GM11168 (cell line): Measurements from ENCODE around the gene LMAN2.
"Not testable (repeated sequence)": the region's sequence is repeated elsewhere in the genome, so short reads cannot be mapped to it uniquely, and the experiment has no call there.

Experiments used
- in situ Hi-C: fragments of 300-500 bp; cut with MboI; formaldehyde crosslinking; loops from one replicate; pipeline ENCODE4 v1.12.0; 2022; ENCODE audit warnings: low sequenced_read_pairs; ENCODE audit not compliant: unreplicated experiment

The LMAN2 gene

DNA sequence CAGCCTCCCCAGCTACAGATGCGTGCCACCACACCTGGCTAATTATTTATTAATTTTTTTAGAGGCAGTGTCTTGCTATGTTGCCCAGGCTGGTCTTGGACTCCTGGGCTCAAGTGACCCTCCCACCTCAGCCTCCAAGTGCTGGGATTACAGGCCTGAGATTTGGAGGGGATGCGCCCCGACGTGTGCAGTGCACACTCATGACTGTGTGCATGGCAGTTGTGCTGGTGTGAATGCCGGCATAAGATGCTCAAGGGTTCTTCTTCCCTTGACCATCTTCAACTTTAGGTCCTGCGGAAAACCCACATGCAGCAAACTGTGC lies 29.3 kb upstream of the LMAN2 start:
- in situ Hi-C loops, result loop anchor here (5.0 kb wide), 1 partner anchor 63 kb away; no protein-coding TSS in a partner anchor

DNA sequence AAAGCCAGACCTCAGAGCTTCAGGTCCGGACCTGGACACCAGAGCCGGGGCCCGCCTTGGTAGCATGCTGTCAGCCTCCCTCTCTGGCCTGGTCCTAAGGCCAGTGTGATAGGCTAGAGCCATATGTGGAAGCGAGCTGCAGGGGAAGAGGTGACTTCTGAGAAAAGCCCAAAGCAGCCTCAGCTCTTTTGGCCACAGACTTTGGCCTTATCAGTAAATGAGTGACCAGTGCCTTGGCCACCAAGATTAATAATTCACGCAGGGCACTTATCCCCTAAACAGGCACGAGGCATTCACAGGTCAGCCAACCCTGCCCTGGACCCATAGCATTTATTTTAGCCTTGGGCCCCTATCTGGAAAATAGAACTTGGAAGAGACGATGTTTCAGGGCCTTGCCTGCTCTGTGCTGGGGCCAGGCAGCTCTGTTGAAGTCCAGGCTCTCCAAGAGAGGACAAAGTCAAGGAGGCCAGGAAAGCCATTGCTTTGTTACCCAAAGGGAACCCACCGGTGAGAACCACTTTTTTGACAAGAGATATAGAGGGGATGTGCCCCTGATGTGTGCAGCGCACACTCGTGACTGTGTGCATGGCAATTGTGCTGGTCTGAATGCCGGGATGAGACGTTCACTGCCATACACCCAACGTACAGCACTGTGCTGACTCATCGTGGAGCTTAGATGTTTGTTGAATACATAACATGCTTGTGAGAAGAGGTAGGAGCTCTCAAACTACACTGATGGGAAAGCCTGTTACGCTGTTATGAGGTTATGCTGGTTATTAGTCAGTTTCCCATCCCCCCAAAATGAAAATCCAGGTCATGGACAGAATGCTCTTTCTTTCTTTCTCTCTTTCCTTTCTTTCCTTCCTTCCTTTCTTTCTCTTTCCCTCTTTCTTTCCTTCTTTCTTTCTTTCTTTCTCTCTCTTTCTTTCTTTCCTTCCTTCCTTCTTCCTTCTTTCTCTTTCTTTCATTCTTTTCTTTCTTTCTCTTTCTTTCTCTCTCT lies 27.7 kb upstream of the LMAN2 start:
- in situ Hi-C loops, result no loop called here

DNA sequence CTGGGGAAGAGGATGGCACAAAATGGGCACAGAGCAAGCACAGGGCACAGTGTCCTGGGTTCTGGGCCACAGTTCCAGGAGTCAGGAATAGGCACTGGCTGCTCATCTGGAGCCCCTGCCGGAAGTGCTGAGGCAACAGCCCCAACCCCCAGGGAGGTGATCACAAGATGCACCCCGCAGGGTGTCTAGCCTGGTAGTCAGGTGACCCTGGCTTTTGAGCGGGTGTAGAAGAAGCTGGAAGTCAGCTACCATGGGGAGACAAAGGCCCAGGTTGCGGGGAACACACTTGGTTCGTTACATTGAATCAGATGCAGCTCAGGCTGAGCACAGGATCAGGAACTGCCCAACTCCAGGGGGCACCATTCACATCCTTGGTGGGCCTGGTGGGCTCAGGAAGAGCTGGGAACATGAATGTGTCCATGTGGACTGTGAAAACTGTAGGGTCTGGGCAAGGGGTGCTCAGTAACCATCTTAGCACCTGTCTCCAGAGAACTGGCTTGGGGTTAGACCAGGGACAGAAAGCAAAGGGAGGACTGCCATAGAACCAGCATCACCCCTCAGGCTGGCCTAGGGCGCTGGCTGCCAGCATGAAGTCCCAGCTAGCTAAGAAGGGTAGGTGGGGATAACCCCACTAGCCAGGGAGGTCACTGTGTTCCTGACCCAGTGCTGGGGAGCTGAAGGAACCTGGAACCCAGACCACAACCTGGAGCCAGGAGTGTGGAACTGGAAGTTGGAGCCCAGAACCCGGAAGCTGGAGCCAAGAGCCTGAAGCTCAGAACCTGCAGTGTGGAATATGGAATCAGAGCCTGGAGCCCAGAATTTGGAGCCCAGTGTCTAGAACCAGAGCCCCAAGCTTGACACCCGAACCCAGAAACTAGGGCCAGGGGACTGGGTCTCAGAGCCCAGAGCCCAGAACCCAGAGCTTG lies 26.6 kb upstream of the LMAN2 start:
- in situ Hi-C loops, result no loop called here

DNA sequence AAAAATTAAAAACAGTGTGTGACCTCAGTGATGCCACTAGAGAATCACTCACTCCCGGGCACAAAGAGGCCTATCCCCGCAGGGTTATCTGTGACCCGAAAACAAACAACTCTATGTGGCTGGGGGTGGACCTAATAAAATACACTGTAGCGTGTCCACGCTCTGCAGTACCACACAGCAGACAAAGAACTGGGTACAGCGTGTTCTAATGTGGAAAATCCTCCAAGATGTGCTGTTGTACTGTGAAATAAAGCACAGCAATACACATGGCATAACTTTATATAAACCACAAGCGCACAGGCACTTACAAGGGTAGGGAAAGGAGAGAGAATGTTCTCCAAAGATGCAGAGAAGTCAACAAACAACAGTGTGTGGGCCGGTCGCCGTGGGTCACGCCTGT lies 24.6 kb upstream of the LMAN2 start:
- in situ Hi-C loops, result no loop called here

DNA sequence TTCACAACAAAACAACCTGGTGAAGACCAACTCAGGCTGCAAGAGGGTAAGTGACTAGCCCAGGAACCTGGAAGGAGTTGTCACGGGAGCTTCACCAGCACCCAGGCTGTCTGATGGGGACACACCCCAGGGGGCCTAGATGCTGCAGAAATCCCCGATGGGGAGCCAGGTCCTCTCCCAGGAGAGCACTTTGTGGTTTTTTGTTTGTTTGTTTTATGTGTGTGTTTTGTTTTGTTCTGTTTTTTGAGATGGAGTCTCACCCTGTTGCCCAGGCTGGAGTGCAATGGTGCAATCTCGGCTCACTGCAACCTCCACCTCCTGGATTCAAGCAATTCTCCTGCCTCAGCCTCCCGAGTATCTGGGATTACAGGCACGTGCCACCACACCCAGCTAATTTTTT lies 24.0 kb upstream of the LMAN2 start:
- in situ Hi-C loops, result not testable (repeated sequence)

DNA sequence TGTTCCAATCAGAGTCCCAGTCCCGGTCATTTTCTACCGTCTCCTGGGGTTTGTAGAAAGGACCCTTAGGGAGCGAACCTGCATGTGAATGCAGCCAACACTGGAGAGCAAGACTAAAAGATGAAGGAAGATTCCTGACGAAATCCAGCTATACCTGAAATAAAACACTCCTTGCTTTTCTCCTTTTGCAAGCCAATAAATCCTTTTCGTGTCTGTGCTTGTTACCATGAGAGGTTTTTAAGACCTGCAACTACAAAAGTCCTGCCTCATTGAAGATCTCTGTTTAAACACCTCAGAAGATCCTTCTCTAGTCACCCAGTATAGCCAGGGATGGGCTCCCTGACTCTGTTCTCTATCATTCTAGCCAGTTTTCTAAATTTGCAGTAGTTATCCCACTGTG lies 22.7 kb upstream of the LMAN2 start:
- in situ Hi-C loops, result no loop called here

DNA sequence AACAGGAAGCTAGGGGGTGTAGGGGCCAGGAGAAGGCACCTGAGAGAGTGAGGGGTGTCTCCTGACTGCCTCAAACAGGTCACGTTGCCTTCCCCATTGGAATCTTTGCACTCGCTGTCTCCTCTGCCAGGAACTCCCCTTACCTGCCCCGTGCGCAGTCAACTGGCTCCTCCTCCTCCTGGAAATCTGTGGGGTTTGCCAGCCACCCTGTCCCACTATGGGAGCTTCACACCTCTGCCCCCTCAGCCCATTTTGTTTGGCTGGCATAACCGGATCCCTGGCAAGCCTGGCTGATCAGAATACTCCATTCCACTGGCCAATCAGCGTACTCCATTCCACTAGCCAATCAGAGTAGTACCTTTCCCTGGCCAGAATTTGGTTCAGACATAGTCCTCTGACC lies 22.3 kb upstream of the LMAN2 start:
- in situ Hi-C loops, result no loop called here

DNA sequence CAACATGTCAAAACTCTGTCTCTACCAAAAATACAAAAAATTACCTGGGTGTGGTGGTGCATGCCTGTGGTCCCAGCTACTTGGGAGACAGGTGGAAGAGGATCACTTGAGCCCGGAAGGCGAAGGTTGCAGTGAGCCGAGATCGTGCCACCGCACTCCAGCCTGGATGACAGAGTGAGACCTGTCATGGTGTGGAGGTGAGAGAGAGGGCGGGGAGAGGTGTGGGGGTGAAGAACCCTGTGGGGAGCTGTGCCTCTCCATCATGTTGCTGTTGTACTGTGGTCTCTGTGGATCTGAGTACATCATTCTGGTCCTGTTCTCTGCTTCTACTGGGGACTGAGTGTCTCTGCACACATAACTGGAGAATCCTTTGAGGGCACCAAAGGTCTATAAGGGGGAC lies 21.4 kb upstream of the LMAN2 start:
- in situ Hi-C loops, result no loop called here

DNA sequence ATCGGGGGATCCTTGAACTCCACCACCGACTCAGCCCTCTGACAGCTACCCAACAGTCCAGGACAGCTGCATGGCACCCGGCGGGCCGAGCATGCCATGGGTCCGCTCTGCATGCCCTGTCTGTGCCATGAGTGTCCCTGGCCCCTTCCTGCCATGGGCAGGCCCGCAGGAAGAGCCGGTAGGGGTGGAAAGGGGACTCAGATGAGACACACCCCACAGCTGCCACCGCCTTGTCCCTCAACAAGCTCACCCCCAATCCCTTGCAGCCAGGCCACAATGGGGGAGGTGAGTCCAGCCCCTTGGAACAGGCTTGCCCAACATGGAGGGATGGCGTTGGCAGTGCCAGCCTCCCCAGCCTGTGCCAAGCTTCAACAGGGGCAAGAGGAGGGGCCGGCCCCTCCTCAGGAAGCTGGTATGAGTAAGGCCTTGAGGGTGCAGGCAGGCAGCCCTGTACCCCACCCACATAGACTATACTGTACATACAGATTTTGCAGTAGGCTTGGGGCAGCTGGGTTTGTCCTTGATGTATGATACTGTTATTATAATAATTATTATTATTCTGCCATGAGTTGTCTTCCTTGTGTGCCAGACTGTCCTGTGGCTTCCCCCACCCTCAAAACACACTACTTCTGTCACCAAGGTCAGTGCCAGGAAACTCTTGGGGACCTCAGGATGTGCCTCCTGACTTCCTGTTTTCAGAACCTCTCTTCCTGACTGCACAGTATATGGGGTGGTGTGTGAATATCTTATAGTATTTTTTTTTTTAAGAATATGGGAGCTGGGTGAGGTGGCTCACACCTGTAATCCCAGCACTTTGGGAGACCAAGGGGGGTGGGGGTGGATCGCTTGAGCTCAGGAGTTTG lies 20.8 kb upstream of the LMAN2 start:
- in situ Hi-C loops, result no loop called here

DNA sequence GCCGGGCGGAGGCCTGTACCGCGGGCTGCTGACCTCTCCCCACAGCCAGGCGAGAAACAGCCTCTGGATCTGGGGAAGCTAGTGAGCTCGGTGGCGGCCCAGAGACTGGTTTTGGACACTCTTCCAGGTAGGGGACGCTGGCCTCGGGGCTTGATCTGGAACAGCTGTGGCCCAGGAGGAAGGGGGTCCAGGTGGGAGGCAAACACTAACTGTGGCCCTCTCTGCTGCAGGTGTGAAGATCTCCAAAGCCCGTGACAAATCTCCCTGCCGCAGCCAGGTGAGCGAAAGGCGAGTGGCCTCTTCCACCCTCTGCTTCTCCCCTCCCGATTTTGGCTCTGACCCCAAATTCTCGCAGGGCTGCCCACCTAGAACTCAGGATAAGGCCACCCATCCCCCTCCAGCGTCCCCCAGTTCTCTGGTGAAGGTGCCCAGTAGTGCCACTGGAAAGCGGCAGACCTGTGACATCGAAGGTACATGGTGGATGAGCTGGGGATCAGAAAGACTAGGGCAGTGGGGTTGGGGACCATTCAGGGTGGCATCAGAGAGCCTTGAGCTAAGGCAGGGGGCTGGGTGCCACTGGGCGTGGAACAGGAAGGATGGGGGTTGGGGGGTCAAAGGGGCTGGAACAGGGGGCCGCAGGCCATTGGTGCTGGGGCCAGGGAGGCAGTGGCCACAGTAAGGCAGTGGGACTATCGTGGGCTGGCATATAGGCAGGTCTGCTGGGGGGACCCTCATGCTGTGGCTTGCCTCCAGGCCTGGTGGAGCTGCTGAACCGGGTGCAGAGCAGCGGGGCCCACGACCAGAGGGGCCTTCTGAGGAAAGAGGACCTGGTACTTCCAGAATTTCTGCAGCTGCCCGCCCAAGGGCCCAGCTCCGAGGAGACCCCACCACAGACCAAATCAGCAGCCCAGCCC lies 19.9 kb upstream of the LMAN2 start:
- in situ Hi-C loops, result no loop called here

DNA sequence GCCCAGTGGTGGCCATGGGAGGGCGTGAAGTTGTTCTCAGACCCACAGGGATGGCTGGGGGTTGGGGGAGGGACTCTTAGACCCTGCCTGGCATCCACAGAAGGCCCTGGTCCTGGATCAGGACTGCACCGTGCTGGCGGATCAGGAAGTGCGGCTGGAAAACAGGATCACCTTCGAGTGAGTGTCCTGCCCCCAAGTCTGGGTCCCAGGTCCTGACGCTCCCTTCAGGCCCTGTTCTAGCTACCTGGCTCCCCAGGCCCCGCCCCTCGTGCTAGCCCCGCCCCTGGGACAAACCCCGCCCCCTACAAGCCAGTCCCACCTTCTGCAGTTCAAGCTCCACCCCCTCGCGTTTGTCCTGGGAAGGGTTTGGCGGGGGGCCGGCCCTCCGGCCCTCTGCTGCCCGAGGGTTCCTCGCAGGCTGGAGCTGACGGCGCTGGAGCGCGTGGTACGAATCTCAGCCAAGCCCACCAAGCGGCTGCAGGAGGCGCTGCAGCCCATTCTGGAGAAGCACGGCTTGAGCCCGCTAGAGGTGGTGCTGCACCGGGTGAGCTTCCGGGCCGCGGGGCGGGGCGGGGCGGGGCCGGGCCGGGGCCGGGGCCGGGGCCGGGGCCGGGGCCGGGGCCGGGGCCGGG lies 19.1 kb upstream of the LMAN2 start:
- in situ Hi-C loops, result no loop called here

DNA sequence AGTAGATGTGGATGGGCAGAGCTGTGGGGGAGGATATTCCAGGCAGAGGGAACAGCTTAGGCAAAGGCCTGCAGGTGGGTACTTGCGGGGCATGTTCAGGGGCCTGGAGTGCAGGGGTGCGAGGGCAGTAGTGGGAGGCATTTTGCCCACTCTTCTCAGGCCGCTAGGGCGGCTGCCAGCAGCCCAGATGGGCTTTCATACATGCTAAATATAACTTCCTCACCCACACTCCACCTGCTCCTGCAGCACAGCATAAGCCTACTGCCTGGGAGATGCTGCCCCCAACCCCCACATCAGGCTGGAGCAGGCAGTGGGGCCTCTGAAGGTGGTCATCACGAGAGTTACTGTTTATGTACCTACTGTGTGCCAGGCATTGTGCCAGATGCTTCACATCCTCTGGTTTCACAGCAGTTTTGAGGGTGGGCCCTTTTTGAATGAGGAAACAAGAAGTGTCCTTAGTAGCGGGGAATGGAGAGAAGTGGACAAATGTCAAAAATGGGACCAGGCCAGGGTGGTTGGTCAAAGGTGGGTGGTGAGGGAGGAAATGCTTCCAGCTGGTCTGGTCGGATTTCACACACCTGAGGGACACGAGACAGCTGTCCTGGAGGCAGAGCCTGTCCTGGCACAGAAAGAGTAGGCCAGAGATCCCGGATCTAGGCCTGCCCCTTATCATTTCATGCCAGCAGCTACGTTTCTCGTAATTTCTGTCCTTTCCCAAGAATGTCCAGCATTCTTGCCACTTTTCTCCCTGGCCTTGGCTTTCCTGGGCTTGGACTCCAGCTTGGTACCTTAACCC lies 18.4 kb upstream of the LMAN2 start:
- in situ Hi-C loops, result loop anchor here (10.0 kb wide), 1 partner anchor 55 kb away; the partner anchor contains the start of gene MXD3

DNA sequence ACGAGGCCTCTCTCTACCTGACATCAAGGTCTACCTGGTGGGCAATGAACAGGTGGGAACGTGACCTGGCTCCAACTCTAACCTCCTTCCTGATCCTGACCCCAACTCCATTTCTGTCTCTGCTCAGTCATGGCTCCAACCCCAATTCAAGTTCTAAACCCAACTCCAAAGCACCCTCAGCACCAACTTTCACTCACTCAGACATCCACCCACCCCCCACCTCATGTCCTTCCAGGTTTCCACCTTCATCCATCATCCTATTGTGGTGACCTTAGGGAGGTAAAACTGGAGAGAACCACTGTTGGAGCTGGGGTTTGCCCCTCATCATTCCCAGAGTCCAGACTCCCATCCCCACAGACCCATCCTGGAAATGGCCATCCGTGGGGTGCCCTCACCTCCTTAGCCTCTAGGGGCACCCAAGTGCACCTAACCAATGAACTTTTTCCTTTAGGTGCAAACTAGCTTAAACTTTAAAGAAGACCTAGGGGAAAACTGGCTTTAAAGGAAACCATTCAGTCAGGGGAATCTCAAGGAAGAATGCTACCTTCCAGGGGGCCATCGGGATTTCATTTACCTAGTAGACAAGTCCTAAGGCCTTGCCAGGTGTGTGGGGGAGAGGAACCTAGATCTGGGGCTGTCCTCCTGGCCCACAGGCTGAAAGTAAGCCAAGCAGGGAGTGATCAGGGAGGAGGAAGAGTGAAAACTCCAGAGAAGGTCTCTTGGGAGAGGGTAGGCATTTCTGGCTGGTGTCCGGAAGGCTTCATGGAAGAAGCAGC lies 17.6 kb upstream of the LMAN2 start:
- in situ Hi-C loops, result loop anchor here (10.0 kb wide), 1 partner anchor 54 kb away; the partner anchor contains the start of gene MXD3

DNA sequence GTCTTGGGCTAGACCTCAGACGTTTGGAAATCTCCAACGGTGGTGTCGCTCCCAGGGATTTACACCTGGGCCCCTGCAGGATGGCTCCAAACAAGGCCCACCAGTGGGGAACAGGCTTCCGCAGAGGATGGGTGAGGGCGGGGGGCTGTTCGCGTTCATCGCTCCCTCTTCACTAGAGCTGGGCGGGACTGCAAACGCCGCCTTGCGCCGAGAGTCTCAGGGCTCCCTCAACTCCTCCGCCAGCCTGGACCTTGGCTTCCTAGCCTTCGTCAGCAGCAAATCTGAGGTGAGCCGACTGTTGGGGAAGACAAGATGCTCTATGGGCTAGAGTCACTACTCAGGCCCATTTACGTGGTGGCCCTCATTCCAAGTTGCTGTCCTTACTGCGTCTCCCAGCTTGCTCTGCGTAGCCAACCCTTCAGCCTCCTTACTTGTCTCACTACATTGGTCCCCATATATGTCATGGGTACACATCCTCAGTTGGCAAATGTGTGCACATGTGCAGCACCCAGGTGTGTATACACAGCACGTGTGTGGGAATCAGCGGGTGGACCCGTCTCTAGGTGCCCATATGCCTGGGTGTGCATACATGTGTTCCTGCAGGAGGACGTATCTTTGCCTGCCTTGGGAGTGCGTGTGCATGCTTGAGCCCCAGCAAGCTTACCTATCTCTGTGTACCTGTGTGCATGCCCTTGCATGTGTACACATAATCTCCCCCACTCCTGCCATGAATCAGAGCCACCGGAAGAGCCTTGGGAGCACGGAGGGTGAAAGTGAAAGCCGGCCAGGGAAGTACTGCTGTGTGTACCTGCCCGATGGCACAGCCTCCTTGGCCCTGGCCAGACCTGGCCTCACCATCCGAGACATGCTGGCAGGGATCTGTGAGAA lies 16.8 kb upstream of the LMAN2 start:
- in situ Hi-C loops, result loop anchor here (10.0 kb wide), 1 partner anchor 53 kb away; the partner anchor contains the start of gene MXD3

DNA sequence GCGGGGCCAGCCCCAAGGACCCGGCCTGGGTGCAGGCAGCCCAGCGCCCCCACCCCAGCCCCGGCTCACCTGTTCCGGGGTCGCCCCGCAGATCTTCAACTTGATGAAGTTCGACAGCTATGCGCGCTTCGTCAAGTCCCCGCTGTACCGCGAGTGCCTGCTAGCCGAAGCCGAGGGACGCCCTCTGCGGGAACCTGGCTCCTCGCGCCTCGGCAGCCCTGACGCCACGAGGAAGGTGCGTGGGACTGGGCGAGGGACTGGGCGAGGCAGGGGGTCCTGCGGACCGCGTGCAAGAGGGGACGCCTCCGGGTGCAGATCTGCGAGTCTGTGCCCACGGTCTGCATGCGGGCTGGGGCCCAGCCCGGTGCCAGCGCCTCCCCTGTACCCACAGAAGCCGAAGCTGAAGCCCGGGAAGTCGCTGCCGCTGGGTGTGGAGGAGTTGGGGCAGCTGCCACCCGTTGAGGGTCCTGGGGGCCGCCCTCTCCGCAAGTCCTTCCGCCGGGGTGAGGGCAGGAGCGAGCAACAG lies 15.9 kb upstream of the LMAN2 start:
- in situ Hi-C loops, result loop anchor here (10.0 kb wide), 1 partner anchor 53 kb away; the partner anchor contains the start of gene MXD3
